Fibroblast of skin of back (primary cell): ENCODE measurements around the gene CCDC136.

Source experiments
- DNase-seq: peaks from one replicate; pipeline ENCODE4 v3.0.0-alpha.2; 2013

CCDC136 gene

DNA sequence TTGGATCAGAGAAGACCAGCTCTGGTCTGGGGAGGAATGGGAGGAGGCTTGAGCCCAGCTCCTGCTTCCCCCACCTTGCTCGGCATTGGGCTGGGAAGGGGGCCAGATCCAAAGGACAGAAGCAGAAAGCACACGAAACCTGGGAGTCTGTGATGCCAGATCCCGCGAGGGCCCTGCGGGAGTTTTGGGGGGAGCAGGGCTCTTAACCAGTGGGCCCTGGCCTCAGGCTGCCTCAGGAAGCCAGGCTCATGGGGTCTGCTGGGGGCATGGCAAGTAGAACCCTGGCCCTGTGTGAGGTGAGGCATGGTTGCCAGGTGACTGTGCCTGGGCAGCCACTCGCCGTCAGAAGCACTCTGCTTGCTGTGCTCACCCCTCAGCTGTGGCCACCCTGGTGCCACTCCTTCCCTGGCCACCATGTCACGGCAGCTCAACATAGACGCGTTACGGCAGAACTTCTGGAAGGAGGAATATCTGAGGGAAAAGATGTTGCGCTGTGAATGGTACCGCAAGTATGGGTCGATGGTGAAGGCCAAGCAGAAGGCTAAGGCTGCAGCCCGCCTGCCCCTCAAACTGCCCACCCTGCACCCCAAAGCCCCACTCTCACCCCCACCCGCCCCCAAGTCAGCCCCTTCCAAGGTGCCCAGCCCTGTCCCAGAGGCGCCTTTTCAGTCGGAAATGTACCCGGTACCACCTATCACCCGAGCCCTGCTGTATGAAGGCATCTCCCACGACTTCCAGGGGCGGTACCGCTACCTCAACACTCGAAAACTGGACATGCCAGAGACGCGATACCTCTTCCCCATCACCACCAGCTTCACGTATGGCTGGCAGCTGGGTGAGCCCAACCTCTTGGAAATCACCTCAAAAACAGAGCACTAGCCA lies 74.5 kb downstream of the CCDC136 start:
- DNase-seq, result no peak

- no peak for DNase-seq
Observed at GRCh38 chr7:128867241-128867640, 75.5 kb downstream of the CCDC136 start.

- DNase-seq, result no peak
Observed at GRCh38 chr7:128867842-128868623, 76.3 kb downstream of the CCDC136 start.

DNA sequence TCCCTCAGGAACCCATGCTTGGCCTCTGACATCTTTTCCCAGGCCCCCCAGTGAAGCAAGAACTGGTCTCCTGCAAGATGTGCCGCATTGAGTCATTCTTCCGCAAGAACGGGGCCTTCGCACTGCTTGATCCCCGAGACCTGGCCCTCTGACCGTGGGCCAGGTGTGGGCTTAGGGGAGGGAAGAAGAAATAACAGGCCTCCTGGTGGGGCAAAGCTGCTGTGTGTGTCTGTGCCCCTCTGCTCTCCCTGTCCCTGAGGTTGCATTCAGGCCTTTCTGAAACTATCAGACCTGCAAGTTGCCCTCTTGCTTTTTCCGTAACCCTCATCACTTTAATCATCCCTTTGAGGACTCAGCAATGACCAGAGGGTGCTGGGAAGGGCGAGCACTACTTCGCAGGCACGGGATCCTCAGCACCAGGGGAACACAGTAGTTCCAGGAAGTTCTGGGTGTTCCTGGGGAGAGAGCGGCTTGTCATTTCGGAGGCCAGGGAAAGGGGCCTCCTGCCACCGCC lies 76.9 kb downstream of the CCDC136 start:
- no peak for DNase-seq

DNA sequence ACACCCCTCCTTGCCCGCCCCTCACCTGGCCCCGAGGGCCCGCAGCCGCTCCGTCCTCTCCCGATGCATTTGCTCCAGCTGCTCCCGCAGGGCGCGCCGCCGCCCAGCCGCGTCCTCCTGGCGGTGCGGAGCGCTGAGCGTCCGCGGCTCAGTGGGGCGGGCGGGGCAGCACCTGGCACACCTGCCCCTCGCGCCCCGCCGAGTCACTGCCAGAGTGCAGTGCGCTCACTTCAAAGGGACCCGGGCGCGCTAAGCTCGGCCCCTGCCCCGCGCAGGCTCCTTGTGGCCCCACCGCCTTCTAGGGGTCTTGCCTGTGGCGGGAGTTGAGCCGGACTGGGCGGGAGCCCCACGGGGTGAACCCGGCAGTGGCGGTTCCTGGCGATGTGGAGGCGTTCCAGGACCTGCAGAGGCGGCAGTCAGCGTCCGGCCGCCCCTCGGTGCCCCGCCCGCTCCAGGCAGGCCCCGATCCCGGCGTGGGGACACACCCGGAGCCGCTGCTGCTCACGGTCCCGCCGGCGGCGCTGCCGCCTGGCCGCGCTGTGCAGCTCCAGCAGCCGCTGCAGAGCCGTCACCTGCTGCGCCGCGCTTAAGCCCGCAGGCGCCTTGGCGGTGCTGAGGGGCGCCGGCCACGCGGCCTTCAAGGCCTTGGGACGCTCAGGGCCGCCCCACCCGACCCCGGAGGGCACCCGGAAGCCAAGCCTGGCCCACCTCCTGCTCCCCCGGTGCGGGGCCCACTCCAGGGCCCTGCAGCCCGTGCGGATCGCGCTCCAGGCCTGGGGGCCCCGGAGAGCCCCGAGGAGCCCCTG lies 77.6 kb downstream of the CCDC136 start:
- DNase-seq, result peak; percentile 39

DNA sequence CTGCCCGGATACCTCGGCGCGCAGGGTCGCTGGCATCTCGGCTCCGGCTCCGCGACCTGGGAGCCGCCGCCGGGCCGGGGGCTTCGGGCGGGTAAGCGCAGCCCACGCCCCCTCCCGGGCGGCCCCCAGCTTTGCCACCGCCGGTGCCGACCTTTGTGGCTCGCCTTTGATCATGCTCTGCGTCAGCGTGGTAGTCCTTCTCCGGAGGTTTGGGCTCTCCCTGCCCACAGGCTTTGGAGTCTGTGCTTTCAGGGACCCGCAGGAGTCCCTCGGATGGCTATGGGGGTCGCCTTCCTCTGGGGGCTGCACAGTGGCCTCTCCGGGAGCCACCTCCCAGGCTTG lies 78.1 kb downstream of the CCDC136 start:
- DNase-seq, result no peak

GRCh38 chr7:128871050-128871449 lies 79.3 kb downstream of the CCDC136 start:
- DNase-seq, result no peak
